ENCODE measurements around the gene F13A1. TPM values are rescaled to one million over a fixed set of nuclear protein-coding genes. Genes with fewer than 3 reads are reported as not detected.

Gene F13A1
- polyA plus RNA-seq, 3 donors from 2014 or later: 1.7 to 16.0 (median 2.1) TPM

- no peak overlapping the region for H3K27ac Mint-ChIP-seq
- DNase-seq: no peak
- H3K9me3 Mint-ChIP-seq: no peaks in the 10 kb centered on the region
- H3K36me3 Mint-ChIP-seq: no peaks in the 10 kb centered on the region
- H3K4me3 Mint-ChIP-seq: no peak overlapping the region
- H3K27me3 Mint-ChIP-seq (ENCODE audit: low read depth in 3 of 3): peaks cover 0 to 3% (median 3%) of the 10 kb centered on the region in 3 donors
- no peaks in the 10 kb centered on the region for H3K4me1 Mint-ChIP-seq
Observed at GRCh38 chr6:6178795-6179194, 141.7 kb downstream of the F13A1 start.

GRCh38 chr6:6177754-6178153, 142.7 kb downstream of the F13A1 start:
- no peaks in the 10 kb centered on the region for H3K36me3 Mint-ChIP-seq

GRCh38 chr6:6176586-6177228, 143.8 kb downstream of the F13A1 start:
- no peak overlapping the region for H3K4me3 Mint-ChIP-seq
- no peaks in the 10 kb centered on the region for H3K9me3 Mint-ChIP-seq
- no peak for DNase-seq
- no peaks in the 10 kb centered on the region for H3K4me1 Mint-ChIP-seq
- H3K36me3 Mint-ChIP-seq: no peaks in the 10 kb centered on the region
- no peak overlapping the region for H3K27ac Mint-ChIP-seq
- peaks cover 0 to 2% (median 1%) of the 10 kb centered on the region in 3 donors for H3K27me3 Mint-ChIP-seq (ENCODE audit: low read depth in 3 of 3)

More at GRCh38 chr6:6177754-6178153, 142.7 kb downstream of the F13A1 start:
- Mint-ChIP-seq H3K9me3 (no peaks in the 10 kb centered on the region), H3K27me3 (ENCODE audit: low read depth in 3 of 3) (peaks cover 0 to 4% (median 3%) of the 10 kb centered on the region in 3 donors), H3K4me3 (no peak overlapping the region), H3K27ac (no peak overlapping the region), H3K4me1 (no peaks in the 10 kb centered on the region)
- DNase-seq: no peak

GRCh38 chr6:6176127-6176526, 144.3 kb downstream of the F13A1 start:
- no peaks in the 10 kb centered on the region for H3K9me3 Mint-ChIP-seq
- no peaks in the 10 kb centered on the region for H3K4me1 Mint-ChIP-seq
- H3K27ac Mint-ChIP-seq: no peak overlapping the region
- H3K4me3 Mint-ChIP-seq: no peak overlapping the region
- no peaks in the 10 kb centered on the region for H3K36me3 Mint-ChIP-seq
- H3K27me3 Mint-ChIP-seq (ENCODE audit: low read depth in 3 of 3): peaks cover 3 to 5% (median 3%) of the 10 kb centered on the region in 3 donors
- no peak for DNase-seq

GRCh38 chr6:6169141-6169540, 151.3 kb downstream of the F13A1 start:
- Mint-ChIP-seq H3K4me1 (no peaks in the 10 kb centered on the region), H3K4me3 (no peak overlapping the region), H3K27ac (no peak overlapping the region), H3K27me3 (ENCODE audit: low read depth in 3 of 3) (peaks cover 5 to 13% (median 6%) of the 10 kb centered on the region in 3 donors), H3K36me3 (no peaks in the 10 kb centered on the region), H3K9me3 (no peaks in the 10 kb centered on the region)
- no peak for DNase-seq

GRCh38 chr6:6166064-6166463, 154.4 kb downstream of the F13A1 start:
- DNase-seq: no peak
- Mint-ChIP-seq H3K9me3 (no peaks in the 10 kb centered on the region), H3K36me3 (no peaks in the 10 kb centered on the region), H3K27me3 (ENCODE audit: low read depth in 3 of 3) (peaks cover 2 to 10% (median 4%) of the 10 kb centered on the region in 3 donors), H3K4me1 (no peaks in the 10 kb centered on the region), H3K27ac (no peak overlapping the region), H3K4me3 (no peak overlapping the region)

- no peaks in the 10 kb centered on the region for H3K4me1 Mint-ChIP-seq
- H3K4me3 Mint-ChIP-seq: no peak overlapping the region
- no peaks in the 10 kb centered on the region for H3K9me3 Mint-ChIP-seq
- no peak for DNase-seq
- no peaks in the 10 kb centered on the region for H3K36me3 Mint-ChIP-seq
- no peak overlapping the region for H3K27ac Mint-ChIP-seq
- H3K27me3 Mint-ChIP-seq (ENCODE audit: low read depth in 3 of 3): peaks cover 2 to 7% (median 5%) of the 10 kb centered on the region in 3 donors
Observed at GRCh38 chr6:6164367-6164766, 156.1 kb downstream of the F13A1 start.

GRCh38 chr6:6154335-6154734, 166.1 kb downstream of the F13A1 start:
- Mint-ChIP-seq H3K27me3 (ENCODE audit: low read depth in 3 of 3) (peaks cover 0 to 5% (median 3%) of the 10 kb centered on the region in 3 donors), H3K4me3 (no peak overlapping the region), H3K36me3 (no peaks in the 10 kb centered on the region), H3K27ac (no peak overlapping the region), H3K9me3 (no peaks in the 10 kb centered on the region), H3K4me1 (no peaks in the 10 kb centered on the region)
- DNase-seq: no peak

GRCh38 chr6:6152060-6152459, 168.4 kb downstream of the F13A1 start:
- Mint-ChIP-seq H3K36me3 (no peaks in the 10 kb centered on the region), H3K27me3 (ENCODE audit: low read depth in 3 of 3) (peaks cover 0 to 11% (median 10%) of the 10 kb centered on the region in 3 donors), H3K9me3 (no peaks in the 10 kb centered on the region), H3K4me1 (no peaks in the 10 kb centered on the region), H3K27ac (no peak overlapping the region), H3K4me3 (no peak overlapping the region)
- no peak for DNase-seq

- Mint-ChIP-seq H3K9me3 (peaks cover 0 to 6% (median 0%) of the 10 kb centered on the region in 6 donors), H3K4me1 (no peaks in the 10 kb centered on the region), H3K4me3 (no peak overlapping the region), H3K27ac (no peak overlapping the region), H3K27me3 (ENCODE audit: low read depth in 3 of 3) (peaks cover 7 to 11% (median 10%) of the 10 kb centered on the region in 3 donors), H3K36me3 (no peaks in the 10 kb centered on the region)
- DNase-seq: no peak
Observed at GRCh38 chr6:6148192-6148815, 172.2 kb downstream of the F13A1 start.

- H3K9me3 Mint-ChIP-seq: peaks cover 0 to 5% (median 0%) of the 10 kb centered on the region in 6 donors
- no peak overlapping the region for H3K4me3 Mint-ChIP-seq
- no peaks in the 10 kb centered on the region for H3K4me1 Mint-ChIP-seq
- H3K27ac Mint-ChIP-seq: no peak overlapping the region
- peaks cover 0 to 3% (median 2%) of the 10 kb centered on the region in 3 donors for H3K27me3 Mint-ChIP-seq (ENCODE audit: low read depth in 3 of 3)
- peak in 2 of 3 donors; percentile 6 to 30 for DNase-seq
- H3K36me3 Mint-ChIP-seq: no peaks in the 10 kb centered on the region
Observed at GRCh38 chr6:6131492-6132109, 188.9 kb downstream of the F13A1 start.

GRCh38 chr6:6125495-6125894, 195.0 kb downstream of the F13A1 start:
- DNase-seq: no peak
- H3K27ac Mint-ChIP-seq: no peak overlapping the region
- no peak overlapping the region for H3K4me3 Mint-ChIP-seq
- no peaks in the 10 kb centered on the region for H3K4me1 Mint-ChIP-seq
- H3K27me3 Mint-ChIP-seq (ENCODE audit: low read depth in 3 of 3): peaks cover 2 to 9% (median 7%) of the 10 kb centered on the region in 3 donors
- H3K36me3 Mint-ChIP-seq: peaks cover 3 to 4% (median 4%) of the 10 kb centered on the region in 3 donors
- H3K9me3 Mint-ChIP-seq: peaks cover 0 to 9% (median 5%) of the 10 kb centered on the region in 6 donors

- H3K9me3 Mint-ChIP-seq: peaks cover 0 to 9% (median 5%) of the 10 kb centered on the region in 6 donors
- H3K27me3 Mint-ChIP-seq (ENCODE audit: low read depth in 3 of 3): peaks cover 0 to 9% (median 6%) of the 10 kb centered on the region in 3 donors
- no peak overlapping the region for H3K4me3 Mint-ChIP-seq
- no peaks in the 10 kb centered on the region for H3K4me1 Mint-ChIP-seq
- no peak overlapping the region for H3K27ac Mint-ChIP-seq
- H3K36me3 Mint-ChIP-seq: peaks cover 3 to 4% (median 4%) of the 10 kb centered on the region in 3 donors
- no peak for DNase-seq
Observed at GRCh38 chr6:6123803-6124202, 196.7 kb downstream of the F13A1 start.

GRCh38 chr6:6121943-6122342, 198.5 kb downstream of the F13A1 start:
- peaks cover 2 to 14% (median 10%) of the 10 kb centered on the region in 6 donors for H3K9me3 Mint-ChIP-seq
- no peaks in the 10 kb centered on the region for H3K4me1 Mint-ChIP-seq
- peaks cover 3 to 4% (median 4%) of the 10 kb centered on the region in 3 donors for H3K36me3 Mint-ChIP-seq
- DNase-seq: no peak
- peaks cover under 1 to 15% (median 8%) of the 10 kb centered on the region in 3 donors for H3K27me3 Mint-ChIP-seq (ENCODE audit: low read depth in 3 of 3)
- no peak overlapping the region for H3K4me3 Mint-ChIP-seq
- no peak overlapping the region for H3K27ac Mint-ChIP-seq
